HepG2 (cell line): ENCODE measurements around the gene LEMD2. TPM values are rescaled to one million over a fixed set of nuclear protein-coding genes. Genes with fewer than 3 reads are reported as not detected.

Experiments used
- CSRNP2 ChIP-seq: sonication (generic); formaldehyde crosslinking; conservative IDR thresholded peaks from 2 replicates; pipeline ENCODE4 v1.8.0; 2022; ENCODE audit warnings: low read depth, missing genetic modification reagents
- EED ChIP-seq: sonication (generic); formaldehyde crosslinking; IDR thresholded peaks from 2 replicates; pipeline ENCODE4 v1.5.0; 2020; ENCODE audit warnings: mild to moderate bottlenecking, missing genetic modification reagents
- ETV6 ChIP-seq: sonication (generic); formaldehyde crosslinking; conservative IDR thresholded peaks from 2 replicates; pipeline ENCODE4 v1.4.0; 2020; ENCODE audit warnings: missing genetic modification reagents
- GATA4 ChIP-seq: sonication (generic); IDR thresholded peaks from 2 replicates; pipeline ENCODE4 v1.6.1; 2016; ENCODE audit warnings: antibody characterized with exemption, low read depth, borderline replicate concordance
- GTF2F1 ChIP-seq: fragments of 150-350 bp; IDR thresholded peaks from 2 replicates; pipeline ENCODE4 v1.6.1; 2014; ENCODE audit warnings: low read length
- HOXA5 ChIP-seq: sonication (generic); formaldehyde crosslinking; IDR thresholded peaks from 2 replicates; pipeline ENCODE4 v1.4.0; 2020; ENCODE audit warnings: missing genetic modification reagents
- JDP2 ChIP-seq: sonication (generic); formaldehyde crosslinking; IDR thresholded peaks from 2 replicates; pipeline ENCODE4 v1.8.1; 2022; ENCODE audit warnings: missing genetic modification reagents, borderline replicate concordance
- MED1 ChIP-seq: sonication (generic); formaldehyde crosslinking; IDR thresholded peaks from 2 replicates; pipeline ENCODE4 v1.4.0; 2020; ENCODE audit warnings: missing genetic modification reagents
- NONO ChIP-seq, 2 experiments: fragments of 450-650 bp in 1 of 2; sonication (generic) in 1 of 2; formaldehyde crosslinking in 1 of 2; IDR thresholded peaks in 1 of 2; conservative IDR thresholded peaks in 1 of 2; 2 replicates each; pipeline versions ENCODE4 v1.6.1 to v1.8.0; 2017 to 2022; ENCODE audit warnings: mild to moderate bottlenecking in 1 of 2, missing genetic modification reagents in 1 of 2, moderate library complexity in 1 of 2
- NR2F2 ChIP-seq: IDR thresholded peaks from 2 replicates; pipeline ENCODE4 v1.6.1; 2012; ENCODE audit warnings: low read depth, inconsistent platforms, borderline replicate concordance
- NR3C1 ChIP-seq: sonication (generic); formaldehyde crosslinking; IDR thresholded peaks from 2 replicates; pipeline ENCODE4 v1.4.0; 2020; ENCODE audit warnings: missing genetic modification reagents
- POLR2A ChIP-seq, 2 experiments: IDR thresholded peaks; 2 replicates each; pipeline ENCODE4 v1.6.1; 2011; ENCODE audit warnings: low read depth in 2 of 2, low read length in 2 of 2, mild to moderate bottlenecking in 1 of 2, moderate library complexity in 1 of 2; ENCODE audit not compliant: insufficient read depth in 1 of 2
- RFX1 ChIP-seq: fragments of 450-650 bp; IDR thresholded peaks from 2 replicates; pipeline ENCODE4 v1.6.1; 2017
- SMAD9 ChIP-seq: sonication (generic); formaldehyde crosslinking; IDR thresholded peaks from 2 replicates; pipeline ENCODE4 v1.5.1; 2020; ENCODE audit warnings: mild to moderate bottlenecking, missing genetic modification reagents
- SPEN ChIP-seq: sonication (generic); formaldehyde crosslinking; IDR thresholded peaks from 2 replicates; pipeline ENCODE4 v1.5.1; 2020; ENCODE audit warnings: low read depth, mild to moderate bottlenecking, missing genetic modification reagents
- STAT5B ChIP-seq: sonication (generic); formaldehyde crosslinking; IDR thresholded peaks from 2 replicates; pipeline ENCODE4 v1.4.0; 2020; ENCODE audit warnings: missing genetic modification reagents
- STAT6 ChIP-seq: sonication (generic); formaldehyde crosslinking; IDR thresholded peaks from 2 replicates; pipeline ENCODE4 v1.4.0; 2020; ENCODE audit warnings: missing genetic modification reagents, mild to moderate bottlenecking, borderline replicate concordance
- TFAP4 ChIP-seq: sonication (generic); IDR thresholded peaks from 2 replicates; pipeline ENCODE4 v1.6.1; 2016; ENCODE audit warnings: low read depth, borderline replicate concordance
- TOE1 ChIP-seq: sonication (generic); formaldehyde crosslinking; IDR thresholded peaks from 2 replicates; pipeline ENCODE4 v1.4.0; 2020; ENCODE audit warnings: mild to moderate bottlenecking, missing genetic modification reagents
- TRIM24 ChIP-seq: sonication (generic); formaldehyde crosslinking; IDR thresholded peaks from 2 replicates; pipeline ENCODE4 v1.8.0; 2022; ENCODE audit warnings: mild to moderate bottlenecking, missing genetic modification reagents
- ZFYVE20 ChIP-seq: sonication (generic); formaldehyde crosslinking; IDR thresholded peaks from 2 replicates; pipeline ENCODE4 v1.8.0; 2023; ENCODE audit warnings: low read depth, mild to moderate bottlenecking, moderate library complexity, missing genetic modification reagents, borderline replicate concordance
- ZKSCAN5 ChIP-seq: sonication (generic); formaldehyde crosslinking; IDR thresholded peaks from 2 replicates; pipeline ENCODE4 v1.5.1; 2020; ENCODE audit warnings: mild to moderate bottlenecking, missing genetic modification reagents
- ZNF207 ChIP-seq: fragments of 450-650 bp; IDR thresholded peaks from 2 replicates; pipeline ENCODE4 v1.6.1; 2016; ENCODE audit warnings: antibody characterized with exemption, borderline replicate concordance
- ZNF24 ChIP-seq: fragments of 450-650 bp; IDR thresholded peaks from 2 replicates; pipeline ENCODE4 v1.6.1; 2017; ENCODE audit warnings: antibody characterized with exemption, mild to moderate bottlenecking
- ZNF260 ChIP-seq: sonication (generic); formaldehyde crosslinking; IDR thresholded peaks from 2 replicates; pipeline ENCODE4 v1.4.0; 2020; ENCODE audit warnings: missing genetic modification reagents, low read depth, mild to moderate bottlenecking, borderline replicate concordance
- ZNF614 ChIP-seq: IDR thresholded peaks from 2 replicates; pipeline ENCODE4 v1.6.1; 2018; ENCODE audit warnings: missing biosample characterization, missing genetic modification reagents, inconsistent platforms, borderline replicate concordance
- ZNF670 ChIP-seq: sonication (generic); formaldehyde crosslinking; IDR thresholded peaks from 2 replicates; pipeline ENCODE4 v1.8.0; 2022; ENCODE audit warnings: mild to moderate bottlenecking, missing genetic modification reagents, borderline replicate concordance
- ZNF790 ChIP-seq: sonication (generic); formaldehyde crosslinking; IDR thresholded peaks from 2 replicates; pipeline ENCODE4 v1.8.0; 2022; ENCODE audit warnings: missing genetic modification reagents, mild to moderate bottlenecking, borderline replicate concordance
- ZSCAN20 ChIP-seq: sonication (generic); formaldehyde crosslinking; IDR thresholded peaks from 2 replicates; pipeline ENCODE4 v1.4.0; 2020; ENCODE audit warnings: missing genetic modification reagents, mild to moderate bottlenecking, borderline replicate concordance
- polyA plus RNA-seq, 8 experiments: library from polyadenylated mRNA; depleted of rRNA in 3 of 8; stranded (reverse) in 7 of 8; unstranded in 1 of 8; fragments of >200 nt; fragmentation: Illumina TruSeq in 4 of 8; extraction: Trizol in 4 of 8; gene quantifications; 2 replicates each; pipeline versions ENCODE4 v1.2.1 to v1.2.3, GENCODE V29; 2011 to 2016; ENCODE audit warnings: low read depth in 4 of 8, missing spikeins in 1 of 8, mixed read lengths in 1 of 8; ENCODE audit not compliant: insufficient read depth in 1 of 8
- total RNA-seq, 5 experiments: library from RNA; depleted of rRNA; stranded (reverse); fragments of >200 nt; fragmentation: Illumina TruSeq; extraction: Trizol; gene quantifications; 2 replicates each; pipeline ENCODE4 v1.2.3, GENCODE V29; 2016; ENCODE audit warnings: low read depth in 1 of 5

LEMD2 gene
- total and polyA plus RNA-seq, 2 of the 13 experiments (the other 11 are each of a cell fraction or from before 2014, with no cell fraction given) = 45.2 to 62.9 TPM

GRCh38 chr6:33812669-33813068 lies 23.7 kb upstream of the LEMD2 start (continued):
- TF ChIP-seq CSRNP2 (CRISPR knock-in tag) (no peak), ZNF207 (no peak), STAT6 (no peak), ZNF614 (CRISPR knock-in tag) (peak; percentile 70; the same call in 1 of the 2 replicates), NR3C1 (no peak), TRIM24 (CRISPR knock-in tag) (no peak), JDP2 (CRISPR knock-in tag) (peak; percentile 42; the same call in 1 of the 2 replicates), ZNF790 (peak; percentile 53; the same call in 1 of the 2 replicates), SMAD9 (CRISPR knock-in tag) (0 out of 2 replicates have a peak, but pooled peaks have one; percentile 58), GATA4 (no peak), RFX1 (no peak), ZNF260 (CRISPR knock-in tag) (no peak), ZSCAN20 (CRISPR knock-in tag) (peak; percentile 87), ZNF670 (CRISPR knock-in tag) (no peak), NONO (IDR thresholded peaks at IDR 0.05) (no peak), NONO (CRISPR knock-in tag; conservative IDR thresholded peaks at IDR 0.05) (no peak), MED1 (CRISPR knock-in tag) (peak; percentile 64; the same call in 1 of the 2 replicates), ZFYVE20 (CRISPR knock-in tag) (0 out of 2 replicates have a peak, but pooled peaks have one; percentile 70), SPEN (CRISPR knock-in tag) (peak; percentile 48; the same call in 1 of the 2 replicates), TFAP4 (peak; percentile 20; the same call in 1 of the 2 replicates), TOE1 (CRISPR knock-in tag) (peak; percentile 74; the same call in 1 of the 2 replicates), NR2F2 (no peak), HOXA5 (CRISPR knock-in tag) (peak; percentile 98), EED (CRISPR knock-in tag) (no peak; the same call in 1 of the 2 replicates), ETV6 (CRISPR knock-in tag) (peak; percentile 96), ZNF24 (no peak), STAT5B (CRISPR knock-in tag) (peak; percentile 93; the same call in 1 of the 2 replicates), POLR2A (IDR thresholded peaks at IDR 0.05; ENCODE audit: insufficient read depth in 1 of 2, low read depth in 2 of 2, low read length in 2 of 2) (no peak), ZKSCAN5 (CRISPR knock-in tag) (no peak), GTF2F1 (no peak)
